Neural cell (in vitro differentiated cells): ENCODE data around the gene CA6. TPM values are rescaled to one million over a fixed set of nuclear protein-coding genes. Genes with fewer than 3 reads are reported as not detected.
"Not testable (repeated sequence)": the region's sequence is repeated elsewhere in the genome, so short reads cannot be mapped to it uniquely, and the experiment has no call there.

Source experiments
- H2AFZ ChIP-seq: fragments of 200-600, 300-800 bp; sonication (generic), shearing (Covaris generic); 2 replicates; pipeline ENCODE4 v1.6.0; 2014; ENCODE audit warnings: low read depth, mild to moderate bottlenecking, antibody characterized with exemption, low read length, moderate library complexity
- H3F3A ChIP-seq: fragments of 200-600 bp; shearing (Covaris generic); 2 replicates; pipeline ENCODE4 v1.6.1; 2016; ENCODE audit warnings: mild to moderate bottlenecking, moderate library complexity, mixed read lengths, antibody characterized with exemption, low read length; ENCODE audit not compliant: insufficient read depth, poor library complexity, severe bottlenecking
- H3K27ac ChIP-seq: fragments of 200-600, 300-800 bp; sonication (generic), shearing (Covaris generic); 2 replicates; pipeline ENCODE4 v1.5.1; 2014; ENCODE audit warnings: mild to moderate bottlenecking, low read length, moderate library complexity
- H3K27me3 ChIP-seq: fragments of 300-800, 200-600 bp; sonication (generic), shearing (Covaris generic); 2 replicates; pipeline ENCODE4 v1.6.0; 2014; ENCODE audit warnings: mild to moderate bottlenecking, low read depth, low read length, moderate library complexity; ENCODE audit not compliant: insufficient read depth
- H3K36me3 ChIP-seq: fragments of 300-800, 200-600 bp; sonication (generic), shearing (Covaris generic); 2 replicates; pipeline ENCODE4 v1.5.1; 2014; ENCODE audit warnings: mild to moderate bottlenecking, antibody characterized with exemption, low read length, moderate library complexity; ENCODE audit not compliant: insufficient read depth
- H3K4me2 ChIP-seq: fragments of 300-800, 200-600 bp; sonication (generic), shearing (Covaris generic); 2 replicates; pipeline ENCODE4 v1.6.0; 2014; ENCODE audit warnings: mild to moderate bottlenecking, low read length
- H3K4me3 ChIP-seq: fragments of 300-800, 200-600 bp; sonication (generic), shearing (Covaris generic); 2 replicates; pipeline ENCODE4 v1.5.1; 2014; ENCODE audit warnings: mild to moderate bottlenecking, low read length, moderate library complexity
- H3K79me2 ChIP-seq: fragments of 200-600 bp; shearing (Covaris generic); replicated peaks from 2 replicates; pipeline ENCODE4 v1.6.0; 2014; ENCODE audit warnings: mild to moderate bottlenecking, low read length, moderate library complexity; ENCODE audit not compliant: insufficient read depth
- H3K9ac ChIP-seq: fragments of 300-800, 200-600 bp; sonication (generic), shearing (Covaris generic); 2 replicates; pipeline ENCODE4 v1.6.1; 2016; ENCODE audit warnings: mild to moderate bottlenecking, low read length, mixed read lengths
- H3K9me2 ChIP-seq: fragments of 200-600 bp; shearing (Covaris generic); 2 replicates; pipeline ENCODE4 v1.6.1; 2016; ENCODE audit warnings: mild to moderate bottlenecking, low read length, mixed read lengths; ENCODE audit not compliant: insufficient read depth
- H3K9me3 ChIP-seq: fragments of 200-600, 300-800 bp; sonication (generic), shearing (Covaris generic); 2 replicates; pipeline ENCODE4 v1.6.1; 2016; ENCODE audit warnings: mild to moderate bottlenecking, mixed run types, low read length, moderate library complexity, mixed read lengths
- H4K20me1 ChIP-seq: fragments of 200-600 bp; shearing (Covaris generic); 2 replicates; pipeline ENCODE4 v1.6.1; 2016; ENCODE audit warnings: mild to moderate bottlenecking, mixed run types; ENCODE audit not compliant: insufficient read depth
- CTCF ChIP-seq: fragments of 450-650 bp; IDR thresholded peaks from 2 replicates; pipeline ENCODE4 v1.5.1; 2014; ENCODE audit warnings: antibody characterized with exemption, mild to moderate bottlenecking, moderate library complexity; ENCODE audit not compliant: poor library complexity, severe bottlenecking
- EP300 ChIP-seq: fragments of 450-650 bp; conservative IDR thresholded peaks from 2 replicates; pipeline ENCODE4 v1.6.1; 2014; ENCODE audit warnings: antibody characterized with exemption, mild to moderate bottlenecking, moderate library complexity; ENCODE audit not compliant: poor library complexity, severe bottlenecking
- EZH2 ChIP-seq: fragments of 200-600, 300-800 bp; shearing (Covaris generic), sonication (generic); IDR thresholded peaks from 2 replicates; pipeline ENCODE4 v1.6.1; 2014; ENCODE audit warnings: antibody characterized with exemption, low read length, borderline replicate concordance, mild to moderate bottlenecking; ENCODE audit not compliant: insufficient read depth, poor library complexity, severe bottlenecking
- MXI1 ChIP-seq: fragments of 450-650 bp; conservative IDR thresholded peaks from 2 replicates; pipeline ENCODE4 v1.6.1; 2014; ENCODE audit warnings: antibody characterized with exemption, mild to moderate bottlenecking; ENCODE audit not compliant: poor library complexity, severe bottlenecking
- POLR2AphosphoS5 ChIP-seq: IDR thresholded peaks from 2 replicates; pipeline ENCODE4 v1.6.1; 2012
- RAD21 ChIP-seq: fragments of 450-650 bp; conservative IDR thresholded peaks from 2 replicates; pipeline ENCODE4 v1.6.1; 2014; ENCODE audit warnings: antibody characterized with exemption, mild to moderate bottlenecking, moderate library complexity
- REST ChIP-seq: IDR thresholded peaks from 2 replicates; pipeline ENCODE4 v1.6.1; 2012; ENCODE audit warnings: borderline replicate concordance
- SMC3 ChIP-seq: fragments of 450-650 bp; conservative IDR thresholded peaks from 2 replicates; pipeline ENCODE4 v1.6.1; 2014; ENCODE audit warnings: antibody characterized with exemption, mild to moderate bottlenecking, moderate library complexity; ENCODE audit not compliant: poor library complexity
- TAF1 ChIP-seq: IDR thresholded peaks from 2 replicates; pipeline ENCODE4 v1.6.1; 2012; ENCODE audit warnings: low read depth
- polyA plus RNA-seq: library from polyadenylated mRNA; depleted of rRNA; stranded (reverse); fragments of >200 nt; gene quantifications from 2 replicates; pipeline ENCODE4 v1.2.3, GENCODE V29; 2014

CA6 gene
- polyA plus RNA-seq, 1 donor from 2014 or later, result not detected

- H2AFZ ChIP-seq, result no peak overlapping the region
- no peaks in the 10 kb centered on the region for H3K9me3 ChIP-seq
- H3K36me3 ChIP-seq, result no peaks in the 10 kb centered on the region
- H3K79me2 ChIP-seq, result no peaks in the 10 kb centered on the region
- H3K4me3 ChIP-seq, result no peak overlapping the region
- H4K20me1 ChIP-seq, result no peaks in the 10 kb centered on the region
- TF ChIP-seq POLR2AphosphoS5, result no peak
- TF ChIP-seq SMC3, result no peak
- H3K27ac ChIP-seq, result no peak overlapping the region
- H3K27me3 ChIP-seq, result no peaks in the 10 kb centered on the region
- no peak overlapping the region for H3K4me2 ChIP-seq
- H3K9ac ChIP-seq, result no peak overlapping the region
- H3K9me2 ChIP-seq, result no peaks in the 10 kb centered on the region
- no peaks in the 10 kb centered on the region for H3F3A ChIP-seq
Observed at GRCh38 chr1:8965121-8965820, 19.6 kb downstream of the CA6 start.

GRCh38 chr1:8966606-8967005 is 20.9 kb downstream of the CA6 start:
- Histone ChIP-seq H3K4me2 (no peak overlapping the region), H3K4me3 (no peak overlapping the region), H3K9me2 (no peaks in the 10 kb centered on the region), H3K27me3 (no peaks in the 10 kb centered on the region), H3K36me3 (no peaks in the 10 kb centered on the region), H3F3A (no peaks in the 10 kb centered on the region), H4K20me1 (no peaks in the 10 kb centered on the region), H3K79me2 (no peaks in the 10 kb centered on the region), H3K27ac (no peak overlapping the region), H3K9me3 (no peaks in the 10 kb centered on the region), H2AFZ (no peak overlapping the region), H3K9ac (no peak overlapping the region)
- no peak for TF ChIP-seq EP300
- TF ChIP-seq REST, result no peak
- no peak for TF ChIP-seq CTCF
- TF ChIP-seq SMC3, result no peak
- no peak for TF ChIP-seq RAD21
- TF ChIP-seq TAF1, result no peak
- TF ChIP-seq MXI1, result no peak
- no peak for TF ChIP-seq EZH2
- TF ChIP-seq POLR2AphosphoS5, result no peak

GRCh38 chr1:8968902-8969301 is 23.2 kb downstream of the CA6 start:
- not testable (repeated sequence) for H2AFZ ChIP-seq, H3K36me3 ChIP-seq, H3K9me2 ChIP-seq, H3K9ac ChIP-seq, H3K4me2 ChIP-seq, H3K27me3 ChIP-seq, H4K20me1 ChIP-seq, H3K9me3 ChIP-seq, H3K4me3 ChIP-seq, H3F3A ChIP-seq, H3K27ac ChIP-seq, H3K79me2 ChIP-seq
